Mesenchymal stem cell (in vitro differentiated cells and primary cell): ENCODE measurements around the gene DLAT.
A peak's percentile ranks its signal among the peaks of the same experiment; 100 is the strongest.

Experiments
- DNase-seq: peaks from one replicate; pipeline ENCODE4 v3.0.0-alpha.2; 2013
- H2AFZ ChIP-seq: one replicate; pipeline ENCODE4 v1.6.1; 2013; ENCODE audit warnings: low read depth, mild to moderate bottlenecking, control low read depth, inconsistent platforms, low read length, moderate library complexity
- H2AK5ac ChIP-seq: 2 replicates; pipeline ENCODE4 v1.6.1; 2013; ENCODE audit warnings: low read length, moderate library complexity, mild to moderate bottlenecking, inconsistent platforms; ENCODE audit not compliant: severe bottlenecking
- H2BK120ac ChIP-seq: one replicate; pipeline ENCODE4 v1.6.1; 2013; ENCODE audit warnings: low read depth, mild to moderate bottlenecking, inconsistent platforms, low read length, moderate library complexity
- H2BK12ac ChIP-seq, 2 experiments: one replicate each; pipeline ENCODE4 v1.6.1; 2013; ENCODE audit warnings: inconsistent platforms in 2 of 2, low read length in 2 of 2, mild to moderate bottlenecking in 2 of 2, moderate library complexity in 2 of 2, control low read depth in 1 of 2
- H2BK15ac ChIP-seq: one replicate; pipeline ENCODE4 v1.6.1; 2013; ENCODE audit warnings: mild to moderate bottlenecking, low read depth, inconsistent platforms; ENCODE audit not compliant: poor library complexity, severe bottlenecking
- H2BK5ac ChIP-seq: 2 replicates; pipeline ENCODE4 v1.6.1; 2013; ENCODE audit warnings: low read depth, mild to moderate bottlenecking, low read length, control low read depth, inconsistent platforms; ENCODE audit not compliant: poor library complexity, severe bottlenecking
- H3K14ac ChIP-seq, 2 experiments: one replicate each; pipeline ENCODE4 v1.6.1; 2013; ENCODE audit warnings: inconsistent platforms in 2 of 2, low read length in 2 of 2, control low read depth in 1 of 2, mild to moderate bottlenecking in 1 of 2, moderate library complexity in 1 of 2
- H3K18ac ChIP-seq, 2 experiments: one replicate each; pipeline ENCODE4 v1.6.1; 2013; ENCODE audit warnings: inconsistent platforms in 2 of 2, low read length in 2 of 2, control low read depth in 1 of 2, low read depth in 1 of 2, mild to moderate bottlenecking in 1 of 2
- H3K23ac ChIP-seq, 2 experiments: one replicate each; pipeline ENCODE4 v1.6.1; 2013; ENCODE audit warnings: inconsistent platforms in 2 of 2, low read length in 2 of 2, mild to moderate bottlenecking in 2 of 2, moderate library complexity in 2 of 2, control low read depth in 1 of 2
- H3K27ac ChIP-seq: 2 replicates; pipeline ENCODE4 v1.5.1; 2013; ENCODE audit warnings: mild to moderate bottlenecking, moderate library complexity, low read length, control low read depth, inconsistent platforms; ENCODE audit not compliant: poor library complexity, severe bottlenecking
- H3K27me3 ChIP-seq, 2 experiments: 2 replicates each; pipeline versions ENCODE4 v1.6.1 to v1.7.0; 2013; ENCODE audit warnings: low read length in 2 of 2, mild to moderate bottlenecking in 2 of 2, moderate library complexity in 2 of 2, control low read depth in 1 of 2, inconsistent platforms in 1 of 2; ENCODE audit not compliant: control insufficient read depth in 1 of 2, insufficient read depth in 1 of 2
- H3K36me3 ChIP-seq, 2 experiments: 2 replicates each; pipeline versions ENCODE4 v1.6.1 to v1.7.0; 2013; ENCODE audit warnings: low read length in 2 of 2, control low read depth in 1 of 2, inconsistent platforms in 1 of 2, low read depth in 1 of 2, mild to moderate bottlenecking in 1 of 2; ENCODE audit not compliant: insufficient read depth in 2 of 2, control insufficient read depth in 1 of 2
- H3K4ac ChIP-seq, 2 experiments: one replicate each; pipeline ENCODE4 v1.6.1; 2013; ENCODE audit warnings: inconsistent platforms in 2 of 2, low read length in 2 of 2, mild to moderate bottlenecking in 2 of 2, moderate library complexity in 2 of 2, control low read depth in 1 of 2, low read depth in 1 of 2
- H3K4me1 ChIP-seq: 2 replicates; pipeline ENCODE4 v1.6.1; 2013; ENCODE audit warnings: low read depth, low read length, control low read depth; ENCODE audit not compliant: control insufficient read depth, insufficient read depth
- H3K4me2 ChIP-seq: 2 replicates; pipeline ENCODE4 v1.6.1; 2013; ENCODE audit warnings: low read length, mild to moderate bottlenecking, inconsistent platforms; ENCODE audit not compliant: poor library complexity, severe bottlenecking
- H3K4me3 ChIP-seq, 2 experiments: 2 replicates each; pipeline versions ENCODE4 v1.5.1 to v1.7.0; 2013; ENCODE audit warnings: low read length in 2 of 2, mild to moderate bottlenecking in 2 of 2, control low read depth in 1 of 2, low read depth in 1 of 2; ENCODE audit not compliant: insufficient read depth in 1 of 2
- H3K79me1 ChIP-seq: replicated peaks from 2 replicates; pipeline ENCODE4 v1.6.1; 2013; ENCODE audit warnings: mild to moderate bottlenecking, control low read depth, low read length, inconsistent platforms; ENCODE audit not compliant: poor library complexity, severe bottlenecking
- H3K9ac ChIP-seq: 2 replicates; pipeline ENCODE4 v1.7.0; 2013; ENCODE audit warnings: mild to moderate bottlenecking, low read length, moderate library complexity
- H3K9me3 ChIP-seq: 2 replicates; pipeline ENCODE4 v1.7.0; 2013; ENCODE audit warnings: mild to moderate bottlenecking, low read length; ENCODE audit not compliant: control insufficient read depth
- H4K8ac ChIP-seq: one replicate; pipeline ENCODE4 v1.6.1; 2013; ENCODE audit warnings: inconsistent platforms, mild to moderate bottlenecking, low read length, moderate library complexity
- H4K91ac ChIP-seq: one replicate; pipeline ENCODE4 v1.6.1; 2013; ENCODE audit warnings: mild to moderate bottlenecking, low read length, inconsistent platforms
- WGBS: methylation state at CpG from one replicate; pipeline ENCODE4 v1.1.7; 2013; ENCODE audit warnings: mixed read lengths; 5-methylcytosine and 5-hydroxymethylcytosine counted together

Gene DLAT

GRCh38 chr11:112082729-112083128 lies 57.5 kb downstream of the DLAT start:
- peaks cover under 1% of the 10 kb centered on the region for H3K4me1 ChIP-seq
- H3K4ac ChIP-seq = no peak overlapping the region
- no peaks in the 10 kb centered on the region for H3K9me3 ChIP-seq
- H3K23ac ChIP-seq = no peak overlapping the region
- H2BK12ac ChIP-seq = no peak overlapping the region
- H3K14ac ChIP-seq = no peak overlapping the region
- H3K9ac ChIP-seq = peak overlapping the region; percentile 87
- H3K27me3 ChIP-seq = no peaks in the 10 kb centered on the region
- no peak overlapping the region for H2BK120ac ChIP-seq
- H3K27ac ChIP-seq = peak overlapping the region; percentile 28
- H4K8ac ChIP-seq = no peak overlapping the region
- no peak overlapping the region for H2BK15ac ChIP-seq
- H2AFZ ChIP-seq = no peak overlapping the region
- H3K79me1 ChIP-seq = peaks cover 14% of the 10 kb centered on the region
- H3K4me2 ChIP-seq = no peak overlapping the region
- H4K91ac ChIP-seq = no peak overlapping the region
- H3K18ac ChIP-seq = no peak overlapping the region
- H2BK5ac ChIP-seq = no peak overlapping the region
- peaks cover 14 to 70% of the 10 kb centered on the region in 2 experiments for H3K36me3 ChIP-seq
- WGBS = 46% methylated on average over 4 of the region's 4 CpGs
- peak; percentile 95 for DNase-seq
- no peak overlapping the region for H3K4me3 ChIP-seq
- H2AK5ac ChIP-seq = no peak overlapping the region

- Histone ChIP-seq H2BK12ac (no peak overlapping the region), H3K9ac (peak overlapping the region; percentile 96), H3K79me1 (peaks cover 15% of the 10 kb centered on the region), H3K27ac (peak overlapping the region; percentile 3), H2BK5ac (no peak overlapping the region), H2AFZ (peak overlapping the region; percentile 10), H3K36me3 (peaks cover 11 to 70% of the 10 kb centered on the region in 2 experiments), H2BK120ac (no peak overlapping the region), H2AK5ac (no peak overlapping the region), H3K4me1 (peaks cover 5% of the 10 kb centered on the region), H4K91ac (peak overlapping the region; percentile 86), H3K4me2 (peak overlapping the region; percentile 70), H3K27me3 (no peaks in the 10 kb centered on the region), H2BK15ac (no peak overlapping the region), H3K18ac (peak overlapping the region; percentile 3 to 44), H3K23ac (peak overlapping the region in 1 of 2 experiments; percentile 11), H3K14ac (peak overlapping the region in 1 of 2 experiments; percentile 72), H3K4me3 (peak overlapping the region; percentile 71 to 85), H3K9me3 (no peaks in the 10 kb centered on the region), H3K4ac (peak overlapping the region in 1 of 2 experiments; percentile 15), H4K8ac (peak overlapping the region; percentile 95)
- DNase-seq = peak; percentile 46
- whole genome bisulfite sequencing = 2% methylated on average over 18 of the region's 19 CpGs
These were observed 60.7 kb downstream of the DLAT start for GRCh38 chr11:112085822-112086421.

GRCh38 chr11:112086422-112087191 lies 61.4 kb downstream of the DLAT start, which contains the start of the genes SDHD and TIMM8B:
Gene SDHD, plus strand, starts transcription at chr11:112086873. Its CDS starts 35 bp downstream, at chr11:112086908.
Gene TIMM8B, minus strand, starts transcription at chr11:112086756. Its CDS starts 33 bp downstream, at chr11:112086723.
- no peak within 1 kb of the TSS for H2BK12ac ChIP-seq
- peak within 1 kb of the TSS; percentile 95 for H4K8ac ChIP-seq
- H3K18ac ChIP-seq = peak within 1 kb of the TSS; percentile 45 to 92
- peak; percentile 97 for DNase-seq
- H4K91ac ChIP-seq = peak within 1 kb of the TSS; percentile 86
- H3K14ac ChIP-seq = peak within 1 kb of the TSS in 1 of 2 experiments; percentile 72
- H2BK15ac ChIP-seq = no peak within 1 kb of the TSS
- peak within 1 kb of the TSS; percentile 32 for H2AK5ac ChIP-seq
- WGBS = 0% methylated on average over 35 of the region's 45 CpGs
- H3K4ac ChIP-seq = peak within 1 kb of the TSS; percentile 71
- H3K9me3 ChIP-seq = no peaks in the 10 kb centered on the region
- H3K23ac ChIP-seq = peak within 1 kb of the TSS in 1 of 2 experiments; percentile 29
- peak within 1 kb of the TSS; percentile 71 to 85 for H3K4me3 ChIP-seq
- no peak within 1 kb of the TSS for H2BK120ac ChIP-seq
- H3K27me3 ChIP-seq = no peaks in the 10 kb centered on the region
- H2BK5ac ChIP-seq = no peak within 1 kb of the TSS
- H3K9ac ChIP-seq = peak within 1 kb of the TSS; percentile 96
- peak within 1 kb of the TSS; percentile 18 for H2AFZ ChIP-seq
- H3K36me3 ChIP-seq = peaks cover 8 to 75% of the 10 kb centered on the region in 2 experiments
- H3K79me1 ChIP-seq = peaks cover 19% of the 10 kb centered on the region
- H3K27ac ChIP-seq = peak within 1 kb of the TSS; percentile 14
- peaks cover 5% of the 10 kb centered on the region for H3K4me1 ChIP-seq
- H3K4me2 ChIP-seq = peak within 1 kb of the TSS; percentile 87

- Histone ChIP-seq H3K9me3 (no peaks in the 10 kb centered on the region), H3K27ac (peak overlapping the region; percentile 14), H3K23ac (peak overlapping the region in 1 of 2 experiments; percentile 29), H3K4me3 (peak overlapping the region; percentile 71 to 85), H4K8ac (peak overlapping the region; percentile 87), H3K36me3 (peaks cover 11 to 75% of the 10 kb centered on the region in 2 experiments), H3K4ac (peak overlapping the region; percentile 71), H3K27me3 (no peaks in the 10 kb centered on the region), H2BK120ac (no peak overlapping the region), H4K91ac (no peak overlapping the region), H3K4me2 (peak overlapping the region; percentile 87), H2AK5ac (peak overlapping the region; percentile 32), H3K4me1 (peaks cover 5% of the 10 kb centered on the region), H3K9ac (peak overlapping the region; percentile 96), H2BK5ac (no peak overlapping the region), H2BK15ac (no peak overlapping the region), H2BK12ac (no peak overlapping the region), H3K14ac (peak overlapping the region in 1 of 2 experiments; percentile 49), H2AFZ (peak overlapping the region; percentile 18), H3K79me1 (peaks cover 19% of the 10 kb centered on the region), H3K18ac (peak overlapping the region; percentile 45 to 92)
- WGBS = 27% methylated on average over 10 of the region's 10 CpGs
- DNase-seq = no peak
These were observed 62.0 kb downstream of the DLAT start for GRCh38 chr11:112087212-112087611.
